BJ (cell line): ENCODE results near the gene POLE4. TPM values are rescaled to one million over a fixed set of nuclear protein-coding genes. Genes with fewer than 3 reads are reported as not detected.

Source experiments
- CTCF ChIA-PET: fragments of 350-600 bp; formaldehyde crosslinking; extraction: SDS; loops from one replicate; lab custom pipeline; 2021; ENCODE audit warnings: antibody characterized with exemption, inconsistent platforms; lab: Yijun Ruan, JAX
- POLR2A ChIA-PET: fragments of 300-600 bp; sonication (Branson Sonifier 250); formaldehyde crosslinking; extraction: SDS; loops from one replicate; lab custom pipeline; 2021; ENCODE audit warnings: antibody characterized with exemption; lab: Charles Lee
- DNase-seq: peaks from one replicate; pipeline ENCODE4 v3.0.0-alpha.2; 2011; ENCODE audit warnings: low read depth
- H3K27me3 ChIP-seq: 2 replicates; pipeline ENCODE4 v1.6.0; 2011; ENCODE audit warnings: low read length; ENCODE audit not compliant: control insufficient read depth, insufficient read depth
- H3K36me3 ChIP-seq: 2 replicates; pipeline ENCODE4 v1.5.1; 2011; ENCODE audit warnings: low read length; ENCODE audit not compliant: control insufficient read depth, insufficient read depth
- H3K4me3 ChIP-seq: 2 replicates; pipeline ENCODE4 v1.5.1; 2011; ENCODE audit warnings: low read depth, mild to moderate bottlenecking, control low read depth, low read length
- polyA plus RNA-seq: library from polyadenylated mRNA; depleted of rRNA; stranded (reverse); fragments of >200 nt; gene quantifications from 2 replicates; pipeline ENCODE4 v1.2.3, GENCODE V29; 2011
- TF ChIP-seq, protein P1 (sequence below): IDR thresholded peaks from 2 replicates; pipeline ENCODE4 v1.5.1; 2011; ENCODE audit warnings: low read depth, mild to moderate bottlenecking, control low read depth, inconsistent platforms, low read length, moderate library complexity; ENCODE audit not compliant: insufficient read depth

Gene POLE4
- polyA plus RNA-seq, 1 experiment: 32.2 TPM

DNA sequence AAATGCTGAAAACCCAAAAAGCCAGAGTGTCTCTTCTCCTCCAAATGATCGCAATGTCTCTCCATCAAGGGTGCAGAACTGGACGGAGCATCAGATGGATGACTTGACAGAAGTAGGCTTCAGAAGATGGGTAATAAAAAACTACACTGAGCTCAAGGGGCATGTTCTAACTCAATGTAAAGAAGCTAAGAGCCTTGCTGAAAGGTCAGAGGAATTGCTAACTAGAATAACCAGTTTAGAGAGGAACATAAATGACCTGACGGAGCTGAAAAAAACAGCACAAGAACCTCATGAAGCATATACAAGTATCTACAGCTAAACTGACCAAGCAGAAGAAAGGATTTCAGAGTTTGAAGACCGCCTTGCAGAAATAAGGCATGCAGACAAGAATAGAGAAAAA is 9.7 kb upstream of the POLE4 start:
- Histone ChIP-seq H3K27me3 (no peaks in the 10 kb centered on the region), H3K4me3 (no peak overlapping the region), H3K36me3 (peaks cover 2% of the 10 kb centered on the region; the same call in 1 of the 2 replicates)
- TF ChIP-seq, protein P1, sequence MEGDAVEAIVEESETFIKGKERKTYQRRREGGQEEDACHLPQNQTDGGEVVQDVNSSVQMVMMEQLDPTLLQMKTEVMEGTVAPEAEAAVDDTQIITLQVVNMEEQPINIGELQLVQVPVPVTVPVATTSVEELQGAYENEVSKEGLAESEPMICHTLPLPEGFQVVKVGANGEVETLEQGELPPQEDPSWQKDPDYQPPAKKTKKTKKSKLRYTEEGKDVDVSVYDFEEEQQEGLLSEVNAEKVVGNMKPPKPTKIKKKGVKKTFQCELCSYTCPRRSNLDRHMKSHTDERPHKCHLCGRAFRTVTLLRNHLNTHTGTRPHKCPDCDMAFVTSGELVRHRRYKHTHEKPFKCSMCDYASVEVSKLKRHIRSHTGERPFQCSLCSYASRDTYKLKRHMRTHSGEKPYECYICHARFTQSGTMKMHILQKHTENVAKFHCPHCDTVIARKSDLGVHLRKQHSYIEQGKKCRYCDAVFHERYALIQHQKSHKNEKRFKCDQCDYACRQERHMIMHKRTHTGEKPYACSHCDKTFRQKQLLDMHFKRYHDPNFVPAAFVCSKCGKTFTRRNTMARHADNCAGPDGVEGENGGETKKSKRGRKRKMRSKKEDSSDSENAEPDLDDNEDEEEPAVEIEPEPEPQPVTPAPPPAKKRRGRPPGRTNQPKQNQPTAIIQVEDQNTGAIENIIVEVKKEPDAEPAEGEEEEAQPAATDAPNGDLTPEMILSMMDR: no peak
- ChIA-PET CTCF (no interaction called here), POLR2A (no interaction called here)
- DNase-seq: no peak

GRCh38 chr2:74951211-74951754 is 7.2 kb upstream of the POLE4 start:
- H3K36me3 ChIP-seq: peaks cover 1% of the 10 kb centered on the region; the same call in 1 of the 2 replicates
- H3K4me3 ChIP-seq: no peak overlapping the region
- POLR2A ChIA-PET: no interaction called here
- H3K27me3 ChIP-seq: no peaks in the 10 kb centered on the region
- TF ChIP-seq, protein P1: no peak
- DNase-seq: no peak
- CTCF ChIA-PET: no interaction called here

DNA sequence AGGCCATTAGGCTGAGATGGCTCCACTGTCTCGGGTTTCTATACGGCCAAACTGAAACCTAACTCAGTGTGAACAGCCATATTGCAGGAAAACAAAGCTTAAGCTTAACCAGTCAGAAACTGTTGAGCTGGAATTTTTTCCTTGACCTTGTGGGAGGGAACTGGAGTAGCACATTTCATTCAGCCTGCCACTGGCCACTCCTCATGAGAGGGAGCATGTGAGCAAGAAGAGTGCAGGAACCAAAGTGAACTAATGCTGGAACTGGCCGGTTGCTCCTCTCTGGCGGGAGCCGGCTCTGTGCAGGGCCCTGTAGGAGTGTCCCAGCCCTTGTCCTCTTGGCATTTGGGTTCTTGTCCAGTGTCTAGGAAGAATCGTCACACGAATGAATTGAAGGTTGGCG is 5.9 kb upstream of the POLE4 start:
- DNase-seq: no peak
- ChIA-PET POLR2A (no interaction called here), CTCF (no interaction called here)
- TF ChIP-seq, protein P1: no peak
- peaks cover 1% of the 10 kb centered on the region; the same call in 1 of the 2 replicates for H3K36me3 ChIP-seq
- no peak overlapping the region for H3K4me3 ChIP-seq
- no peaks in the 10 kb centered on the region for H3K27me3 ChIP-seq

GRCh38 chr2:74953796-74954499 is 4.5 kb upstream of the POLE4 start:
- CTCF ChIA-PET: interaction anchor here (1.2 kb wide), 1 partner anchor 32 kb away, joined by 3 read pairs; no protein-coding TSS in a partner anchor

DNA sequence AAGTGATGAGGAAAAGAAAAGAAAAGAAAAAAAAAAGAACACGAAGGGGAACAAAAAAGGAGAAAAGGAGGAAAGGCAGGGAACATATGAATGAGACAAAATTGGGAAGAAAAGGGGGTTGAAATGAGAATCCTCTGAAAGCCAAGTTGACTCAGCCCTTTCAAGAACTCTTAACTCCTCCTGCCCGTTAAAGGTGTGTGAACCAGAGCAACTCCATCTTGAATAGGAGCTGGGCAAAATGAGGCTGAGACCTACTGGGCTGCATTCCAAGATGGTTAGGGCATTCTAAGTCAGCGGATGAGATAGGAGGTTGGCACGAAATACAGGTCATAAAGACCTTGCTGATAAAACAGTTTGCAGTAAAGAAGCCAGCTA is 4.0 kb upstream of the POLE4 start:
- ChIA-PET POLR2A (no interaction called here), CTCF (no interaction called here)
- Histone ChIP-seq H3K4me3 (no peak overlapping the region), H3K27me3 (no peaks in the 10 kb centered on the region), H3K36me3 (peaks cover 3% of the 10 kb centered on the region; the same call in 1 of the 2 replicates)
- DNase-seq: no peak
- TF ChIP-seq, protein P1: no peak

More at GRCh38 chr2:74953796-74954499, 4.5 kb upstream of the POLE4 start:
- TF ChIP-seq, protein P1: no peak
- POLR2A ChIA-PET: no interaction called here
- no peaks in the 10 kb centered on the region for H3K27me3 ChIP-seq
- DNase-seq: no peak
- peaks cover 1% of the 10 kb centered on the region; the same call in 1 of the 2 replicates for H3K36me3 ChIP-seq
- no peak overlapping the region for H3K4me3 ChIP-seq
